ENCODE measurements around the gene GSG1. TPM values are rescaled to one million over a fixed set of nuclear protein-coding genes. Genes with fewer than 3 reads are reported as not detected.

The GSG1 gene
- total RNA-seq, 4 donors from 2014 or later = 0.56 TPM; not detected in 3

DNA sequence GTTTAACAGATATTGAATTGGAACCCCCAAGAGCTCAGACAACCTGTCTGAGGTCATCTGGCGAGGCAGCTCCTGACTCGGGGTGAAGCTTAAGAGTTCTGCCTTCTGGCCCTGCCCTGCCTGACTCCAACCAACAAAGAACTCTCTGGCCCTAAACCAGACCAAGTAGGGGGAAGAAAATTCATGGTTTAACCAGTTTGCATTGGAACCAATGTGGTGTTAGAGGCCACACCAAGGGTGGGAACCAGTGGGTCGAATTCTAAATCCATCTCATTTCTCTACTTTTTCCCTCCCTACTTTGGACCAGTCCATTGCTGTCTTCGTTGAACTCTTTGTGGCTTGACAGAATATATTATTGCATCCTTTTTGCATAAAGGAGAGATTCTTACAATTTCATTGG is 30.4 kb upstream of the GSG1 start:
- no peak for DNase-seq (ENCODE audit: low spot score)
- TF ChIP-seq, protein P1, sequence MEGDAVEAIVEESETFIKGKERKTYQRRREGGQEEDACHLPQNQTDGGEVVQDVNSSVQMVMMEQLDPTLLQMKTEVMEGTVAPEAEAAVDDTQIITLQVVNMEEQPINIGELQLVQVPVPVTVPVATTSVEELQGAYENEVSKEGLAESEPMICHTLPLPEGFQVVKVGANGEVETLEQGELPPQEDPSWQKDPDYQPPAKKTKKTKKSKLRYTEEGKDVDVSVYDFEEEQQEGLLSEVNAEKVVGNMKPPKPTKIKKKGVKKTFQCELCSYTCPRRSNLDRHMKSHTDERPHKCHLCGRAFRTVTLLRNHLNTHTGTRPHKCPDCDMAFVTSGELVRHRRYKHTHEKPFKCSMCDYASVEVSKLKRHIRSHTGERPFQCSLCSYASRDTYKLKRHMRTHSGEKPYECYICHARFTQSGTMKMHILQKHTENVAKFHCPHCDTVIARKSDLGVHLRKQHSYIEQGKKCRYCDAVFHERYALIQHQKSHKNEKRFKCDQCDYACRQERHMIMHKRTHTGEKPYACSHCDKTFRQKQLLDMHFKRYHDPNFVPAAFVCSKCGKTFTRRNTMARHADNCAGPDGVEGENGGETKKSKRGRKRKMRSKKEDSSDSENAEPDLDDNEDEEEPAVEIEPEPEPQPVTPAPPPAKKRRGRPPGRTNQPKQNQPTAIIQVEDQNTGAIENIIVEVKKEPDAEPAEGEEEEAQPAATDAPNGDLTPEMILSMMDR (IDR thresholded peaks at IDR 0.05) = no peak
- no peak for ATAC-seq (ENCODE audit: low FRiP score)

GRCh38 chr12:13130981-13131380 is 27.5 kb upstream of the GSG1 start:
- no peak for ATAC-seq (ENCODE audit: low FRiP score)

GRCh38 chr12:13128291-13128965 is 25.0 kb upstream of the GSG1 start:
- DNase-seq (ENCODE audit: low spot score) = no peak
- no peak for ATAC-seq (ENCODE audit: low FRiP score)
- TF ChIP-seq, protein P1 (IDR thresholded peaks at IDR 0.05) = no peak

More at GRCh38 chr12:13130981-13131380, 27.5 kb upstream of the GSG1 start:
- no peak for DNase-seq (ENCODE audit: low spot score)
- TF ChIP-seq, protein P1 (IDR thresholded peaks at IDR 0.05) = no peak

- DNase-seq (ENCODE audit: low spot score) (no peak), ATAC-seq (ENCODE audit: low FRiP score) (no peak)
Observed at GRCh38 chr12:13127444-13127843, 24.0 kb upstream of the GSG1 start.

DNA sequence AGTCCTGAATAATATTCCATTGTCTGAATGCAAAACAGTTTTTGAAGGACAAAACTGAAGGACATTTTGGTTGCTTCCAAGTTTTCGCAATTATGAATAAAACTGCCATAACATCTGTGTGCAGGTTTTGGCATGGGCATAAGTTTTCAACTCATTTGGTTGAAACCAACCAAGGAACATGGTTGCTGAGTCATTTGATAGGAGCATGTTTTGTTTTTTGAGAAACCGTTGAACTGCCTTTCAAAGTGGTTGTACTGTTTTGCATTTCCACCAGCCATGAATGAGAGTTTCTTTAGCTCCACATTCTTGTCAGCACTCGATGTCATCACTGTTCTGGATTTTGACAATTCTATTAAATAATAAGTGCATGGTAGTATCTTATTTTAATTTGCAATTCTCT is 23.0 kb upstream of the GSG1 start:
- TF ChIP-seq, protein P1 (IDR thresholded peaks at IDR 0.05) = no peak

More at GRCh38 chr12:13127444-13127843, 24.0 kb upstream of the GSG1 start:
- TF ChIP-seq, protein P1 (IDR thresholded peaks at IDR 0.05) = no peak

DNA sequence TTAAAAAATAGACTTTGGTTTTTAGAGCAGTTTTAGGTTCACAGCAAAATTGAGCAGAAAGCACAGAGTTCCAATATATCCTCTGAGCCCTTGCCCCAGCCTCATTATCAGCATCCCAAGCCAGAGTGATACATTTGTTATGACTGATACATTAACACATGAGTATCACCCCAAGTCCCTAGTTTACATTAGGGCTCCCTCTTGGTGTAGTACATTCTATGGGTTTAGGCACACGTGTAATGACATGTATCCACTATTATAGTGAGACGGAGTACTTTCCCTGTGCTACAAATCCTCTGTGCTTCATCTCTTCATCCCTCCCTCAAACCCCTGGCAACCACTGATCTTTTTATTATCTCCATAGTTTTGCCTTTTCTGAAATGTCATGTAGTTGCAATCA is 22.5 kb upstream of the GSG1 start:
- ATAC-seq (ENCODE audit: low FRiP score) = no peak

More for the DNA sequence above, 23.0 kb upstream of the GSG1 start:
- ATAC-seq (ENCODE audit: low FRiP score) (no peak), DNase-seq (ENCODE audit: low spot score) (no peak)

More for the DNA sequence above, 22.5 kb upstream of the GSG1 start:
- TF ChIP-seq, protein P1 (IDR thresholded peaks at IDR 0.05) = no peak
- DNase-seq (ENCODE audit: low spot score) = no peak
